HG02840 (cell line): ENCODE results near the gene CTXND2.
"Not testable (repeated sequence)": the region's sequence is repeated elsewhere in the genome, so short reads cannot be mapped to it uniquely, and the experiment has no call there.

Source experiments
- ATAC-seq: cut with Tn5 transposase; IDR thresholded peaks from one replicate; pipeline ENCODE4 v1.9.1; 2021; ENCODE audit warnings: mild to moderate bottlenecking, moderate library complexity, moderate number of reproducible peaks; ENCODE audit not compliant: unreplicated experiment, low FRiP score

Gene CTXND2

DNA sequence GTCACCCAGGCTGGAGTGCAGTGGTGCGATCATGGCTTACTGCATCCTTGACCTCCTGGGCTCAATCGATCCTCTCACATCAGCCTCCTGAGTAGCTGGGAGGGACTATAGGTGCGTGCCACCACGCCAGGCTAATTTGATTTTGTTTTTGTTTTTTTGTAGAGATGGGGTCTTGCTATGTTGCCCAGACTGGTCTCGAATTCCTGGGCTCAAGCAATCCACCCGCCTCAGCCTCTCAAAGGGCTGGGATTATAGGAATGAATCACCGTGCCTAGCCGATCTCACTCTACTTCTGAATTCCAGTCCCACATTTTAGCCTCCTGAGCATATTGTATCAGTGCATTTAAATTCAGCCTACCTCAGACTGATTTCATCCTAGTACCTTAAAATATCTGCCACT lies 1.8 kb downstream of the CTXND2 start:
- no peak for ATAC-seq

DNA sequence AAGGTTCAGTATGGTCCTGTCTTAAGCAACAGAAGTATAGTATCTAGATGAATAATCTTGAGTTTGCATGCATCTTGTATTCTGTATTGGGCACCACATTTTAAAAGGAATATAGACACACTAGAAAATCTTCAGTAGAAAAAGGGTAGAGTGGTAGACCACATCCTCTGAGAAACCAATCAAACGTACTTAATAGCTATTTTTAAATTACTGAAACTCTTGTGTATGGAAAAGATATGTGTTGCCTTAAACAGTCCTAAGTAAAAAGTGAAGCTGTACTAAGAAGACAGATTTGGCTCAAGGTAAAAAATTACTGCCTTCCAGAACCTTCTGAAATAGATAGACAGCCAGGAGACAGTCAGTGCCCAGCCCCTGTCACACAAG lies 3.1 kb downstream of the CTXND2 start:
- no peak for ATAC-seq

DNA sequence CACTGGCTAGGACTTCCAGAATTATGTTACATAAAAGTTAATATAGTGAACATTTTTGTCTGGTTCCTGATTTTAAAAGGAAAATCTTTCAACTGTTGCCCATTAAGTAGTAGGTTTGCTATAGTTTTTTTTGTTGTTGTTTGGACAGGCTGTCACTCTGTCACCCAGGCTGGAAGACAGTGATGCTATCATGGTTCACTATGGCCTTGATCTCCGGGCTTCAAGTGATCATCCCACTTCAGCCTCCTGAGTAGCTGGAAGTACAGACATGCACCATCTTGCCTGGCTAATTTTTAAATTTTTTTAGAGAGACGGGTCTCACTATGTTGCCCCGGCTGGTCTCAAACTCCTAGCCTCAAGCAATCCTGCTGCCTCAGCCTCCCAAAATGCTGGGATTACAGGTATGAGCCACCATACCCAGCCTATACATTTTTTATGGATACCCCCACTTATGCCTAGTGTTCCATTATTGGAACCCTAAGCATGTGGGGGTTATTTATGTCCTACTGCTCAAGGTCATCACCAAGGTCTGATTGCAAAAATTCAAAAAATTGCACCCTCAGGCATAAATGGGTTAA lies 6.5 kb downstream of the CTXND2 start:
- ATAC-seq = no peak

DNA sequence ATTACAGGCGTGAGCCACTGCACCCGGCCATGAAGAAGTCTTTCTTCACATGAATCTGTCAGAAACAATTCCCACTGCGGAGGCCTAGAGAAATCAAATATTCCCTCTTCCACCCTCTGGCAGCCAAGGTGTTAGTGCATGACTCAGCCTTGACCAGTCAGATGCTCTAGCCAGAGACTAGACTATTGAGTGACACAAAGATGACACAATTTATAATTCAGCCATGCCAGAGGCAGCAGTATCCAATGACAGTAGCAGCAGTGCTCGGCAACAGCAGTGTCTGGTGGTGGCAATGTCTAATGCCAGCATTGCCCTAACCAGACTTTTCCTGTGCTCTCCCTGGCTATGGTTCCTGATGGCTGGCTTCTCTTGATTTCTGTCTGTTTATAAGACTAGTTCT lies 8.7 kb downstream of the CTXND2 start:
- no peak for ATAC-seq

DNA sequence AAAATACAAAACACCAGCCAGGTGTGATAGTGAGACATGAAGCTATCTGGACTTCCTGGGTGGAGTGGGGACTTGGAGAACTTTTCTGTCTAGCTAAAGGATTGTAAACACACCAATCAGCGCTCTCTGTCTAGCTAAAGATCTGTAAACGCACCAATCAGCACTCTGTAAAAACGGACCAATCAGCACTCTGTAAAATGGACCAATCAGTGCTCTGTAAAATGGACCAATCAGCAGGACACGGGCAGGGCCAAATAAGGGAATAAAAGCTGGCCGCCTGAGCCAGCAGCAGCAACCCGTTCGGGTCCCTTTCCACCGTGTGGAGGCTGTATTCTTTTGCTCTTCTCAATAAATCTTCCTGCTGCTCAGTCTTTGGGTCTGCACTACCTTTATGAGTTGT lies 12.9 kb downstream of the CTXND2 start:
- not testable (repeated sequence) for ATAC-seq

DNA sequence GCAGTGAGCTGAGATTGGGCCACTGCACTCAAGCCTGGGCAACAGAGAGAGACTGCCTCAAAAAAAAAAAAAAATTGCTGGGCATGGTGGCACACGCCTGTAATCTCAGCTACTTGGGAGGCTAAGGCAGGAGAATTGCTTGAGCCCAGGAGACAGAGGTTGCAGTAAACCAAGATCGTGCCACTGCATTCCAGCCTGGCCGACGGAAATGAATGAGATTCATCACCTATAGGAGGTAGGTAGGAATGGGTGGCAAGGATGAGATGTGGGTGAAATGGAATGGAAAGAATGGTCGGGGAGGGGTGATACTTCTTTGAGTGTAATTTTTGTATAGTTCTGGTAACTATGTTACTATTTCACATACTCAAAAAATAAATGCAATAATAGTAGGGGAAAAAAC lies 15.4 kb downstream of the CTXND2 start:
- ATAC-seq = no peak

DNA sequence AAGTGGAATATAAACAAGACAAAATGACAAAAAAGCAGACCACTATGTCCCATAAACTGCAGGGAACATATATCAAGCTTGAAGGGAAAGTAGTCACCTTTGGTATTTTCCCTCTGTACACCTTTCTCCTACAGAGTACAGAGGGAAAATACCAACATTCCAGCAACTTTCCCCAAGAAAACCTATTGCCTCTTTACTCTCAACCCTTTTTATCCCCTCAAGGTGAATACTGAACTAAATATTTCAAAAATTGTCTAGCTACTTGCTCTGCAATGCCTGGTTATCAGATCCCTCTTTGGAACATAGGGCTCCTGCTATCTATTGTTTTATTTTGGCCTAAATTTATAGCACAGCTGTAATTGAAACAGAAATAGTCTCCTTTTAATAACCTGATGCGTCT lies 15.8 kb downstream of the CTXND2 start:
- no peak for ATAC-seq

DNA sequence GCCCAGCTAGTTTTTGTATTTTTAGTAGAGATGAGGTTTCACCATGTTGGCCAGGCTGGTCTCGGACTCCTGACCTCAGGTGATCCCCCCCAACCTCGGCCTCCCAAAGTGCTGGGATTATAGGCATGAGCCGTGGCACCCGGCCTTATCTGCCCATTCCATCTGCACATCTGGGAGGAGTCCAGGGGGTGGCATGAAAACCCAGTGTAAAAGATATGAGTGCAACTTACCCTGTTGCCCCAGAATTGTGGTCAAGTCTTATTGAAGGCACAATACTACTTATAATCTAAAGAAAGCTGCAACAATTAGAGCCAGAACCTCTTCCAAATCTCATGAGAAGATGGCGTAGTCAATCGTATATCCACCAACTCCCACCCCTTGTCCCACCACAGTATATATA lies 18.4 kb downstream of the CTXND2 start:
- ATAC-seq = no peak

DNA sequence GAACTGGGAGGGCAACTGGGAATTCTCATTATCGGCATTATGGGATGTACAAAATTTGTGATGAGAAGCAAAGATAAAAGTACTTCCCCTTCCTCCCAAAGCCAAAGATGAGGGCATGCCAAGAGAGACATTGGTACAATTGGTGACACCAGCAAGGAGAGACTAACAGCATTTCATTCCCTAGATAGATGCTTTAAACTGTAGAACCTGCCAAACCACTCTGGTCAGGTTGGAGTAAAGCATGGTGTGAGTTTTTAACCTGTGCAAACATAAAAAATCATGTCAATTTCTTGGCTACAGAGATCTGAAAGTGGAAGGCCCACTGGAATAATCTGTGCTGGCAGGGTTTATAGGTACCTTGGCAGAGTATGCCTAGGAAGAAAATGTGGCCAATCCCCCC lies 19.4 kb downstream of the CTXND2 start:
- ATAC-seq = no peak

DNA sequence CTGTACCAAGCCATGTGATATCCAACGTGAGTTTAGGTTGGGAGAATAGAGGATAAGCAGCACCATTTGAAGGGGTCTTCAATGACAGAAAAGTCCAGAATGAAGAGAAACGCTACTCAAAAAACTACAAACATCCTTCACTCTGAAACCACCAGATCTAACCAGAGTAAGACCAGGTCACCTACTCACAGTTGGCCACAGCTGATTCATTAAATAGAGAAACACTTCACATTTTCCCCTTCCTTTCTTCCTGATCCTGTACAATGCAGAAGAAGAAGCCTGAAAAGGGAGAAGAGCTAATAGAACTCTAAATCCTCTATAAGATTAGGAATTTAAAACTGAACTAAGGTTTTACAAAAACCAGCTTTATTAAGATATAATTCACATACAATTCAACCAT lies 19.9 kb downstream of the CTXND2 start:
- ATAC-seq = no peak

DNA sequence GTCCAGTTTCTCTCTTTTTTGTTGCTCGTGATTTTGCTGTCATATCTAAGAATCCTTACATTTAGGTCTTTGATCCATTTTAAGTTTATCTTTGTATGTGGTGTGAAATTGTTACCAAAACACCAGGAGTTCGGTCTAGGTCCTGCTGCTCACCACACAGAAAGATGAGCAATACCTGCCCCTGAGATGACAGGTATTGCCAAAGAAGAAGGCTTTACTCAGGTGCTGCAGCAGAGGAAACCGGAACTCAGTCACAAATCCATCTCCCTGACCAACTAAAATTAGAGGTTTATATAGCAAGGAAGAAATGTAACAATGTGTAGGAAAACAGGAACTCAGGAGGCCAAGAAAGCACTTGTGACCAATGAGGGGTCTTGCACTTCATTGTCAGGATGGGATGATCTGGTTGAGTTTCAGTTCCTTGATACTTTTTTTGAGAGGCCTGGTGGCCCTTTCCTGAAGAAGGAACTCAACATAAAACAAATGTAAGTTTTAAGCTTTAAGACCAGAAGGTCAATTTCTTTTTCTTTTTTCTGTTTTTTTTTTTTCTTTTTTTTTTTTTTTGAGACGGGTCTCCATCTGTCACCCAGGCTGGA lies 22.7 kb downstream of the CTXND2 start:
- ATAC-seq = no peak

DNA sequence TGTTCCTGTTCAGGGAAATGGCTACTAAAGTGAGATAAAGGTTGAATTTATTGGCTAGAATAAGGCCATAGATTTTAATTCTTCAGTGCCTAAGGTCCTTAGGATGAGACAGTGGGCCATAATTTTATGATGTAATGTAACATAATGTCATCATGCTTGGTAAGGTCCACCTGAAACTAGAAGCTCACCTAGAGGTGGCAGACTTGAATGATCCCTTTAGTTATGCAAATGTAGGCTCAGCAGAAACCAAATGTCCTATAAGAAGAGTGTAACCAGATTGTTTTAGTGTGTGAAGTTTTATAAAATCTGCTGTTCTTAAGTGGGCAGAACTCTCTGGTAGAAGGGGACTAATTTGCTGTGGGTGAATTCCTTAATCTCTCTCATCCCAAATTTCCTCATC lies 25.7 kb downstream of the CTXND2 start:
- ATAC-seq = no peak

DNA sequence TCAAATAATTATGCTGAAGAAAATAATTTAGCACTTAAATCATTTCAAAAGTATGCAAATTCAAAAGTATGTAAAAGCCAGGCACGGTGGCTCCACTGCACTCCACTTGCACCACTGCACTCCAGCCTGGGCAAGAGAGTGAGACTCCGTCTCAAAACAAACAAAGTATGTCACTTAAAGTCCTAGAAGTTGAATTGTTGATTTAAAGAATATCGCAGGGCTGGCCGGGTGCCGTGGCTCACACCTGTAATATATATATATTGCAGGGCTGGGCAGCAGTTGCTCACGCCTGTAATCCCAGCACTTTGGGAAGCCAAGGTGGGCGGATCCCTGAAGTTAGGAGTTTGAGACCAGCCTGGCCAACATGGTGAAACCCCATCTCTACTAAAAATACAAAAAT lies 30.5 kb downstream of the CTXND2 start:
- ATAC-seq = no peak

DNA sequence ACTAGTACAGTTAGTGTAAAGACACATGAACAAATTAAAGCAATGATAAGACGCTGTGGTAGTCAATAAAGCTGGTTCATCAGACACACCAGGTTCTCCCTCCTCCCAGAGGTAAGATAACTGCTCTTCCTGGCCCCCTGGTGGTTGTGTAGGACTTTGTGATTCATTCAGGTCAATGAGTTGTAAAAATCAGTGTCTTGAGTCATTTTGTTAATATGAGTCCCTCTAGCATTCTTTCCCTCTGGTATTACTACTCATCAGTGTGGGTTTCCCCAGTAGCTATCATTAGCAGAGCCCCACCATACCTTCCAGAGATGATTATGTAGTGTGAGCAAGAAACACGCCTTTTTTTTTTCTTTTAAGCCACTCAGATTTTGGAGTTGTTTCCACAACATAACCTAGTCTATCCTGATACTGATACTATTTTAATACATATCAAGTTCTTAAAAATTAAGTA lies 35.6 kb downstream of the CTXND2 start:
- no peak for ATAC-seq

DNA sequence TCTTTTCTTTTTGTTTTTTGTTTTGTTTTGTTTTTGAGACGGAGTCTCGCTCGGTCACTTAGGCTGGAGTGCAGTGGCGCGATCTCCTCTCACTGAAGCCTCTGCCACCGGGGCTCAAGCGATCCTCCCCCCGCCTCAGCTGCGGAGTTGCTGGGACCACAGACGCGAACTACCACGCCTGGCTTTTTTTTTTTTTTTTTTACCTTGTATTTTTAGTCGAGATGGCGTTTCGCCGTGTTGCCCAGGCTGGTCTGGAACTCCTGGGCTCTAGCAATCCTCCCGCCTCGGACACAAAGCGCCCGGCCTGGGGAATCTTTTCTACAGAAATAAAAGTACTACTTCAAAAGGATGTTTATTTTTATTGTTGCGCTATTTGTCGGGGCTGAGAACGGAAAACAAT lies 38.1 kb downstream of the CTXND2 start:
- no peak for ATAC-seq

DNA sequence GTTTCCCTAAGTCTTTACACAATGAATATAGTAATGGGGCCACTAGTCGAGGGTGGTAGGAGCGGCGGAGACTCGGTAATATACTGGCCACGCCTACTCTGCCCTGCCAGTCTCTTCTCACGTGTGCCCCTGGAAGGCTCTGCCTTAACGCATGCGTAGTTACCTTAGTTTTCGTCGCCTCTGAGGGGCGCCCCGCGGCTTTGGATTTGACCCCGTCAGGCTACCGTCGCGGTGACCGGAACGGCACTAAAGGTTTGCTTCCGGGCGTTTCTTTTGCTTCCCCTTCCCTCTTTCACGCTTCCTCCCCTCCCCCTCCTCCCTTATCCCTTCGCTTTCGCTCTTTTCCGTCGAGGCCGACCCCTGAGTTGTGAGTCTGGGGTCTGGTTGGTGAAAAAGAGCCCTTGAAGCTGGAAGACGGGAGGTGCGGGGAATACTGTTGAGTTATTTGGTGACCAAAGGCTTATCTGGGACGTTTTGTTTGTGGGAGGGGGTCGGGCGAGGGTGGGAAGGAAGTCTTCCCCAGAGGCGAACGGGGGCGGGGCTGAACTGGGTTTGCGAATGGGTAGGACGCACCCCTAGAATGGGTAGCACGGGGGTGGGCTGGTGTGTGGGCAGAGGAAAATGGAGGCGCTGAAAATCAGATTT lies 39.3 kb downstream of the CTXND2 start, which contains the start of gene SETDB1:
SETDB1 (plus strand) TSS at position 267 of the 645 bp plus-strand sequence. CDS start 1,352 bp downstream, outside the sequence.
- peak; percentile 91 for ATAC-seq

DNA sequence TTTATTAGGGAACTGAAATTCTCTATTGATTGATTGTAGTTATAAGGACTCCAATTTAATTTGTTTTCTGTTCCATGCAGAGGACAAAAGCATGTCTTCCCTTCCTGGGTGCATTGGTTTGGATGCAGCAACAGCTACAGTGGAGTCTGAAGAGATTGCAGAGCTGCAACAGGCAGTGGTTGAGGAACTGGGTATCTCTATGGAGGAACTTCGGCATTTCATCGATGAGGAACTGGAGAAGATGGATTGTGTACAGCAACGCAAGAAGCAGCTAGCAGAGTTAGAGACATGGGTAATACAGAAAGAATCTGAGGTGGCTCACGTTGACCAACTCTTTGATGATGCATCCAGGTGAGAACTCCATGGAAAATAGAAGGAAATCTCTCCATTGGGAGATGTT lies 40.7 kb downstream of the CTXND2 start:
- ATAC-seq = no peak

DNA sequence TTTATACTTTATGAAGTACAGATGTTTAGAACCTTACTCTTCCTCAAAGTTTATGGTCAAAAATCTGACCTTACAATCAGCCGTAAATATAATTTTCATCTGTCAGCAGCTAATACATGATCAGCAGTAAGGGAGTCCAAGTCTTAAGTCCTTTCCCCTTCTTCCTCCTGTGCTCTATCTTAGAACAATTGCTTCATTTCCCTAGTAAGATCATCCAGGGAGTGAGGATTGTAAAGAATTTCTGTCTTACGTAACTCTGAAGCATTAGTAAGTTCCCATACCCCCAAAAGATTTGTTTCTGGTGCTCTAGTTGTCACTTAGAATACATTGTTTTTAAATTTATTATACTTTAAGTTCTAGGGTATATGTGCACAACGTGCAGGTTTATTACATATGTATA lies 41.4 kb downstream of the CTXND2 start:
- no peak for ATAC-seq

DNA sequence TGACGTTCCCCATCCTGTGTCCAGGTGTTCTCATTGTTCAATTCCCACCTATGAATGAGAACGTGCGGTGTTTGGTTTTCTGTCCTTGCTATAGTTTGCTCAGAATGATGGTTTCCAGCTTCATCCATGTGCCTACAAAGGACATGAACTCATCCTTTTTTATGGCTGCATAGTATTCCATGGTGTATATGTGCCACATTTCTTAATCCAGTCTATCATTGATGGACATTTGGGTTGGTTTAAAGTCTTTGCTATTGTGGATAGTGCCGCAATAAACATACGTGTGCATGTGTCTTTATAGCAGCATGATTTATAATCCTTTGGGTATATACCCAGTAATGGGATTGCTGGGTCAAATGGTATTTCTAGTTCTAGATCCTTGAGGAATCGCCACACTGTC lies 41.8 kb downstream of the CTXND2 start:
- ATAC-seq = not testable (repeated sequence)

DNA sequence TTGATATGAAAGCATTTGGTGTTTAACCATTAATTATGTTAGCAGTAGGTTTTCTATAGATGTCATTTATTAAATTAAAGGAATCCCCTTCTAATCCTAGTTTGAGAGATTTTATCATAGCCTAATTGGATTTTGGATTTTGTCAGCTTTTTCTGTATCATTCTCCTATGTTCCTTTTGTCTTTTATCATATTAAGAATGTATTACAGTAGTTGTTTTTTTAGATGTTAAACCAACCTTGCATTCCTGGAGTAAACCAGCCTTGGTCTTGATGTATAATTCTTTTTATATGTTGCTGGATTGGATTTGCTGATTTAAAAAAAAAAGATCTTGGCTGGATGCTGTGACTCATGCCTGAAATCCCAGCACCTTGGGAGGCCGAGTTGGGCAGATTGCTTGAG lies 44.8 kb downstream of the CTXND2 start:
- no peak for ATAC-seq

DNA sequence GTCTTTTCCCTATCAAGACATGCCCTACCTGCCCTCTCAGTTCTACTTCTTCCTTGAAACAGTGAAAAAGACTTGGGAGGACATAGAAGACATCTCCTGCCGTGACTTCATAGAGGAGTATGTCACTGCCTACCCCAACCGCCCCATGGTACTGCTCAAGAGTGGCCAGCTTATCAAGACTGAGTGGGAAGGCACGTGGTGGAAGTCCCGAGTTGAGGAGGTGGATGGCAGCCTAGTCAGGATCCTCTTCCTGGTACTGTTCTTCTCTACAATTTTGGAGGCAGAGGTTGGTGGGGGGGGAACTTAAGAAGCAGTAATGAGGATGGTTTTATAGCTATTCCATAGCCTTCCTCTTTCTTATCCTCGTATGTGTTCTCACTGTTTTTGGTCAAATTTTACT lies 57.9 kb downstream of the CTXND2 start:
- no peak for ATAC-seq

DNA sequence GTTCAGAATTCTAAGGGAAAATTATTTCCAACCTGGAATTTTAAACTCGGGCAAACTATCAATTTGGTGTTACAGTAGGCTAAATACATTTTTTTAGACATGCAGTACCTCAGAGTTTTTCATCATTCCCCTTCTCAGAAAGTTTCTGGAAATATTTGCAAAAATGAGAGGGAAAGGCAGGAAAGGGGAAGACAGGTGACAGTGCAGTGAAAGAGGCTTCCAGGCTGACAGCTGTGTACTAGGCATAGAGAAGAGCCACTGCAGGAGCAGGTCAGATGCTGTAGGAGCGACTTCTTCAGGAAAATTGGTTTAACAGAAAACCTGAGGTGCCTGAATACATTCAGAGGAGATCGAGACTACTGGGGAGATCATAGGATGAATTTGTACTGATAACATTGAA lies 67.8 kb downstream of the CTXND2 start:
- no peak for ATAC-seq
